Stimulated activated naive B cell treated with anti-CD40 and anti-IgM and Interleukin-4, amounts not matched to agents 10 μg/mL and 1 μg/mL and 100 μg/mL, for 72 hours (primary cell): ENCODE results near the gene SNPH.
A peak's percentile ranks its signal among the peaks of the same experiment; 100 is the strongest.
"Not testable (repeated sequence)": the region's sequence is repeated elsewhere in the genome, so short reads cannot be mapped to it uniquely, and the experiment has no call there.

Experiments
- ATAC-seq, 2 donors: fragments of 150-1000 bp; cut with Tn5 transposase; replicated peaks; 2 replicates each; pipeline ENCODE4 v1.10.0; 2021; ENCODE audit warnings: moderate library complexity in 1 of 2
- DNase-seq: peaks from one replicate; pipeline ENCODE4 v3.0.0; 2021
- H3K27ac Mint-ChIP-seq: one replicate; pipeline ENCODE4 v1.8.0; 2022; ENCODE audit warnings: mild to moderate bottlenecking, mixed read lengths
- H3K27me3 Mint-ChIP-seq, 2 donors: one replicate each; pipeline ENCODE4 v1.8.0; 2022; ENCODE audit warnings: mixed read lengths in 2 of 2
- H3K36me3 Mint-ChIP-seq, 2 donors: one replicate each; pipeline ENCODE4 v1.8.0; 2022; ENCODE audit warnings: mixed read lengths in 2 of 2, mild to moderate bottlenecking in 1 of 2
- H3K4me1 Mint-ChIP-seq, 2 donors: one replicate each; pipeline ENCODE4 v1.8.0; 2022; ENCODE audit warnings: mixed read lengths in 2 of 2, mild to moderate bottlenecking in 1 of 2
- H3K4me3 Mint-ChIP-seq, 2 donors: one replicate each; pipeline ENCODE4 v1.8.0; 2022; ENCODE audit warnings: mild to moderate bottlenecking in 2 of 2, mixed read lengths in 2 of 2, moderate library complexity in 1 of 2
- H3K9me3 Mint-ChIP-seq, 2 donors: one replicate each; pipeline ENCODE4 v1.8.0; 2022; ENCODE audit warnings: mixed read lengths in 2 of 2, mild to moderate bottlenecking in 1 of 2

The SNPH gene

DNA sequence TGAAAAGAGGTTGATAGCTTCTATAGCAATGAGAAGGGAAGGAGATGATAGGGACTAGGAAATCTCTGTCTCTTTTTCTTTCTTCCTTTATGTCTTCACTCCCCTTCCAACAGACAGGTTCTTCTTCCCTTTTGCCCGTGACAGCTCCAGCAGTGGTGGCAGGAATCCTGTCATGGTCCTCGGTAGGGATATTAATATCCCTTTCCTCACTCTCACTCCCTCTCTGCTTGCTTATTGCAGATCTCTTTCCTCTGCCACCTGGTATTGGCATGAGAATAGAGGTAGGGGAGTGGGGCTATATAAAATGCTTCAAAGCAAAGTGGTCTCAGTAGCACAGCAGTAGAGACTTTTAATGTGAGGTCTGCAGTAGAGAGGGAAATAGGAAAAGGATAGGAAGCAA is 20.5 kb upstream of the SNPH start:
- Mint-ChIP-seq H3K9me3 (no peaks in the 10 kb centered on the region), H3K4me3 (no peak overlapping the region), H3K4me1 (peaks cover 0 to 2% of the 10 kb centered on the region in 2 donors), H3K36me3 (no peaks in the 10 kb centered on the region), H3K27me3 (peaks cover 20 to 23% of the 10 kb centered on the region in 2 donors), H3K27ac (no peak overlapping the region)
- no peak for DNase-seq
- no peak for ATAC-seq

DNA sequence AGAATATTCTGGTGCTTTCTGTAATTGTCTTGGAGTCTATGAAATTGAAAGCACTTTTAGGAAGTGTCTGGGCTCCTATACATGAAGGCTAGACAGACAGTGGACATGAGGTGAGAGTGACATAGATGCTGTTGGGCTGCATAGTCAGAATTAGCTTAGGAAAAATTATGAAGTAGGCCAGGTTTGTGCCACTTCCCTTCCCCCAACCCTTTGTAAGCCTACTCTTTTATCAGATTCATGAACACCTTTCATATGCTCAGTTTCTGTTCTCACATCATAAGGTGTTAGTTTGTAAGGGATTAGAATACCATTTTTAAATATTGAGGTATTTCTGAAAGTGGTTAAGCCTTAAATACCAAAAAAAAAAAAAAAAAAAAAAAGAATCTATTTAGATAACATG is 18.4 kb upstream of the SNPH start:
- ATAC-seq: peak in 1 of 2 donors; percentile 33

DNA sequence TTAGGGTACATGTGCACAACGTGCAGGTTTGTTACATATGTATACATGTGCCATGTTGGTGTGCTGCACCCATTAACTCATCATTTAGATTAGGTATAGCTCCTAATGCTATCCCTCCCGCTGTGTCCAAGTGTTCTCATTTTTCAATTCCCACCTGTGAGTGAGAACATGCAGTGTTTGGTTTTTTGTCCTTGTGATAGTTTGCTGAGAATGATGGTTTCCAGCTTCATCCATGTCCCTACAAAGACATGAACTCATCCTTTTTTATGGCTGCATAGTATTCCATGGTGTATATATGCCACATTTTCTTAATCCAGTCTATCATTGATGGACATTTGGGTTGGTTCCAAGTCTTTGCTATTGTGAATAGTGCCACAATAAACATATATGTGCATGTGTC is 15.8 kb upstream of the SNPH start:
- H3K4me3 Mint-ChIP-seq, H3K27ac Mint-ChIP-seq, H3K4me1 Mint-ChIP-seq, DNase-seq, ATAC-seq, H3K9me3 Mint-ChIP-seq, H3K36me3 Mint-ChIP-seq: not testable (repeated sequence)
- peaks cover 5 to 19% of the 10 kb centered on the region in 2 donors for H3K27me3 Mint-ChIP-seq

More for the DNA sequence above, 18.4 kb upstream of the SNPH start:
- peaks cover 0 to 2% of the 10 kb centered on the region in 2 donors for H3K9me3 Mint-ChIP-seq
- no peaks in the 10 kb centered on the region for H3K36me3 Mint-ChIP-seq
- H3K27me3 Mint-ChIP-seq: peaks cover 7 to 14% of the 10 kb centered on the region in 2 donors
- H3K27ac Mint-ChIP-seq: no peak overlapping the region
- no peak for DNase-seq
- no peak overlapping the region for H3K4me3 Mint-ChIP-seq
- H3K4me1 Mint-ChIP-seq: no peaks in the 10 kb centered on the region

DNA sequence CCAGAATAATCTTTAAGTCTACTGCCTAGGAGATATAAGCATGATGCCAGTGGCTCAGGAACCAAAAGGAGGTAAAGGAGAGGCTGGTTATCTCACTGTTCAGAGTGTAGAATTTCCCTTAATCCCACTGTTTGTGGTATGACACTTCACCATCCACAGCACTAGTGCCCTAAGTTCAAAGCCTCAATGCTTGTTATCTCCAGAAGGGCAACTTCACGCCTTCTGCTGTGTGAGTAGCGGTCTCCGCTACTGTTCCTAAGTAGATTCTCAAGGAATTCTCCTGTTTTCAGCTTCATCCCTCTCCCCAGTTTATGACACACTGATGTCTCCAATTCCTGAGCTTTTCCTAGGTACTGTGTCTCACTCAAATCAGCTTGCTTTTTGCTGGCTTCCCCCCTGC is 13.7 kb upstream of the SNPH start:
- Mint-ChIP-seq H3K36me3 (no peaks in the 10 kb centered on the region), H3K4me3 (no peak overlapping the region), H3K27me3 (peaks cover 10 to 24% of the 10 kb centered on the region in 2 donors), H3K9me3 (peaks cover 0 to 2% of the 10 kb centered on the region in 2 donors), H3K4me1 (no peaks in the 10 kb centered on the region), H3K27ac (no peak overlapping the region)
- ATAC-seq: no peak
- DNase-seq: no peak

DNA sequence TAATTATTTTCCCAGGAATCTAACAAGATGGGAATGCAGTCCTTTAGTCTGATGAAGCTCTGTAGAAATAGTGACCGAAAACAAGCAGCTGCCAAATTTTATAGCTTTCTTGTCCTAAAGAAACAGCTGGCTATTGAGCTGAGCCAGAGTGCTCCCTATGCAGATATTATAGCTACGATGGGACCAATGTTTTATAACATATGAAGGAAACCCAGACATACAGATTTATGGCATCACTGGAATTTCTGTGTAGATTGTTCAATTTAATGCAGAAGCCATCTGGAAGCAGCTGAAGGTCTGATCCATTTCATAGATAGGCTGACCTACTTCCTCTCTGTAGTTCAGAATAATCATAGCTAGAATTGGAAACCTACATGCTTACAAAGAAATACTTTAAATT is 11.8 kb upstream of the SNPH start:
- Mint-ChIP-seq H3K4me1 (no peaks in the 10 kb centered on the region), H3K36me3 (no peaks in the 10 kb centered on the region), H3K27me3 (peaks cover 10 to 24% of the 10 kb centered on the region in 2 donors), H3K9me3 (peaks cover 0 to 2% of the 10 kb centered on the region in 2 donors), H3K27ac (no peak overlapping the region), H3K4me3 (no peak overlapping the region)
- DNase-seq (no peak), ATAC-seq (no peak)

DNA sequence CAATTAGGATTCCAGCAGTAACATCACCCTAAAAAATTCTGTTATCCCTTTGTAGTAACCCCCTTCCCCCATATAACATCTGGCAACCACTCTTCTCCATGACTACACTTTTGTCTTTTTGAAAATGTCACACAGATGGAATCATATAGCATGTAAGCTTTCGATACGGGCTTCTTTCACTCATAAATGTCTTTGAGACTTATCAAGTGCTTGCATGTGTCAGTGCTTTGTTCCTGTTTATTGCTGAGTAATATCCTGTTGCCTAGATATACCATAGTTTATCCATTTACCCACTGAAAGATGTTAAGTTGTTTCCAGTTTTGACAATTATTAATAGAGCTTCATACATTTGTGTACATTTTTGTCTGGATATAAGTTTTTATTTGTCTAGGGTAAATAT is 10.4 kb upstream of the SNPH start:
- DNase-seq: no peak
- no peak overlapping the region for H3K4me3 Mint-ChIP-seq
- peaks cover 0 to 2% of the 10 kb centered on the region in 2 donors for H3K9me3 Mint-ChIP-seq
- H3K27ac Mint-ChIP-seq: no peak overlapping the region
- H3K4me1 Mint-ChIP-seq: no peaks in the 10 kb centered on the region
- H3K36me3 Mint-ChIP-seq: no peaks in the 10 kb centered on the region
- no peak for ATAC-seq
- H3K27me3 Mint-ChIP-seq: peaks cover 10 to 24% of the 10 kb centered on the region in 2 donors

DNA sequence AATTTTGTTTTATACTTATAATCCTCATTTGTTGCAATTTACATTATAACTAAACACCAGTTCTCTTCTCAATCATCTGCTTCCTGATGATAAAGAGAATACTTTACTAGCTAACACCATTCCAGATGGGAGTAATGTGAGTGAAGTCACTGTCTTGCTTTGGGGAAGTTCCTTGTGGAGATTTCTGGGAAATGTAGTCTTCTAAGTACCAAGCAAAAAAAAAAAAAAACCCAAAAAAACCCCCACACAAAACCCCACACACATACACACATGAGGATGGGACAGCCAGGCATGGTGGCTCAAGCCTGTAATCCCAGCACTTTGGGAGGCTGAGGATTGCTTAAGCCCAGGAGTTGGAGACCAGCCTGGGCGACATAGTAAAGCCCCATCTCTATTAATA is 2.2 kb upstream of the SNPH start:
- H3K9me3 Mint-ChIP-seq: peaks cover 0 to 2% of the 10 kb centered on the region in 2 donors
- ATAC-seq (no peak), DNase-seq (no peak)
- H3K4me3 Mint-ChIP-seq: no peak overlapping the region
- peaks cover 9 to 16% of the 10 kb centered on the region in 2 donors for H3K4me1 Mint-ChIP-seq
- H3K27me3 Mint-ChIP-seq: peaks cover 17 to 29% of the 10 kb centered on the region in 2 donors
- H3K27ac Mint-ChIP-seq: no peak overlapping the region
- peaks cover 0 to 4% of the 10 kb centered on the region in 2 donors for H3K36me3 Mint-ChIP-seq

DNA sequence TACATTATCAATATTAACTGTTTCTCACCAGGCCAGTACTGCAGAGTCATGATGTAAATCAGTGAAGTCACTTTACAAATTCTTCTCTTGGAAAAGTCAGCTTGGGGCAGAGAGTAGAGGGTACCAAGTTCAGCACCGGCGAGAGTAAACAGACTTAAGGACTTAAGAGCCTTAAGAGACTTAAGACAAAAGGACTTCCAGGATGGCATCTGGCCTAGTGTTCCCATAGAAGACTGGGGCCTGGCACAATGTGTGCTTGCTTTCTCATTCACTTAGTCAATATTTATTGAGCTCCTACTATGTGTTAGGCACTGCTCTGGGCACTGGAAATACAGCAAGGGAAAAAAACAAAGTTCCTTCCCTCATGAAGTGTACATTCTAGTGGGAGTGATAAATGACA is 1.4 kb upstream of the SNPH start:
- Mint-ChIP-seq H3K36me3 (peaks cover 0 to 4% of the 10 kb centered on the region in 2 donors), H3K27ac (no peak overlapping the region), H3K4me3 (peak overlapping the region in 1 of 2 donors; percentile 36), H3K27me3 (peaks cover 17 to 29% of the 10 kb centered on the region in 2 donors), H3K9me3 (peaks cover 0 to 2% of the 10 kb centered on the region in 2 donors), H3K4me1 (peaks cover 9 to 16% of the 10 kb centered on the region in 2 donors)
- ATAC-seq (no peak), DNase-seq (no peak)

DNA sequence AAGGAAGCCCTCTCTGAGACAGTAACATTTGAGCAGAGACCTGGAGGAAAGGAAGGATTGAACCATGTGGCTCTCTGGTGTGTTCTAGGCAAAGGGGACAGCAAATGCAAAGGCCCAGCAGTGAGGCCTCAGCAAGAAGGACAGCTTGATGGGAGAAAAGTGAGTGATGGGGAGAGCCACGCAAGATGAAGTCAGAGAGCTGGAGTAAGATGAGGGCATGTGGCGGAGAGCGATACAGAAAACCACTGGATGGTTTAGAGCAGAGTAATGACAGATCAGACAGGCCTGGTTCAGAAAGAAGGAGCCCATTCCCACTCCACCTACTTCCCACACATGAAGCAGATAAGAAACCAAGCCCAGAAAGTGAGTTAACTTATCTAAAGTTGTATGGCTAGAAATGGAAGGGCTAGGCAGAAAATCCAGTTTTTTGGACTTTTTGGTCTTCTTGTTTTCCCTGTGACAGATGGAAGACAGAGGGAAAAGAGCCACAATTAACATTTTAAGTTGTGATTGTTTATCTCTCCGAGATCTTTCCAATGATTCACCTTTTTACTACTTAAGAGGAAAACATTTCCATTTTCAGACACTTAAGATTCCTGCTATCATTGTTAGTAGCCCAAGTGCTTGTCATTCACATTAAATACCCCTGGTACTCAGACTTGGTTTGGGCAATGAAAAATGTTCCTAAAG is 723 bp upstream of the SNPH start:
- ATAC-seq (no peak), DNase-seq (no peak)
- H3K27me3 Mint-ChIP-seq: peaks cover 17 to 29% of the 10 kb centered on the region in 2 donors
- H3K4me1 Mint-ChIP-seq: peaks cover 9 to 16% of the 10 kb centered on the region in 2 donors
- H3K9me3 Mint-ChIP-seq: peaks cover 0 to 2% of the 10 kb centered on the region in 2 donors
- peak overlapping the region; percentile 91 for H3K27ac Mint-ChIP-seq
- H3K4me3 Mint-ChIP-seq: peak overlapping the region; percentile 82 to 90
- peaks cover 0 to 4% of the 10 kb centered on the region in 2 donors for H3K36me3 Mint-ChIP-seq

DNA sequence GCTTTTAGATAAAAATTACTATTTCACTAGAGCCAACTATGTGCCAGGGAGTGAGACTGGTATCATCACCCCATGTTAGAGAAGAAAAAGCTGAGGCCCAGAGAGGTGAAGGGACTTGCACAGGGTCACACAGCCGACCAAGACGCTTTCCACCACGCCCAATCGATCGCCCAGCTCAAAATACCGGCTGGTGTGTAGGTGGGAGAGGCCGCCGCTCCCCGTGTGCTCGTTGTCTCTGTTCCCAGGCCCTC is 253 bp upstream of the SNPH start:
- Mint-ChIP-seq H3K27me3 (peaks cover 15 to 29% of the 10 kb centered on the region in 2 donors), H3K4me1 (peaks cover 9 to 16% of the 10 kb centered on the region in 2 donors), H3K9me3 (peaks cover 0 to 2% of the 10 kb centered on the region in 2 donors), H3K36me3 (peaks cover 0 to 4% of the 10 kb centered on the region in 2 donors), H3K4me3 (peak overlapping the region; percentile 82 to 90), H3K27ac (peak overlapping the region; percentile 91)
- DNase-seq (no peak), ATAC-seq (no peak)

DNA sequence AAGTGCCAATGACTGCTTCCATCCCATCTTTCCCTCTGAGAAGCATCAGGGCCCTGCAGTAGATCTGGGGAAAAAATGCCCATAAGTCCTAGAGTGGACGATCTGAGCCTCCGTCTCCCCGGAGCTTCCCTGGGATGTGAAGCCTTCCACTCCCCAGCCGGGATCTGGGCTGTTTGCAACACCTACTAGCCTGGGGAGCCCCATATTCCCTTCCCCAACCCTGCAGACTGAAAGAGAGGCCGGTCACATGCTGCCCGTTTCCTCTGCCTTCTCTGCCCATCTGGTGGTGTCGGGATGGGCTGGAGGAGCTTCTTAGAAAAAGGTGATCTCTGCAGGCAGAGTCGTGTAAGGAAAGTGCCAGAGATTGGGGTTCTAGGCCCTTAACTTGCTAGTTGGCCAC is 1.1 kb downstream of the SNPH start:
- H3K36me3 Mint-ChIP-seq: peaks cover 0 to 4% of the 10 kb centered on the region in 2 donors
- H3K27ac Mint-ChIP-seq: no peak overlapping the region
- peaks cover 9 to 21% of the 10 kb centered on the region in 2 donors for H3K27me3 Mint-ChIP-seq
- H3K9me3 Mint-ChIP-seq: peaks cover 0 to 2% of the 10 kb centered on the region in 2 donors
- H3K4me3 Mint-ChIP-seq: peak overlapping the region in 1 of 2 donors; percentile 22
- ATAC-seq (no peak), DNase-seq (no peak)
- peaks cover 9 to 16% of the 10 kb centered on the region in 2 donors for H3K4me1 Mint-ChIP-seq

DNA sequence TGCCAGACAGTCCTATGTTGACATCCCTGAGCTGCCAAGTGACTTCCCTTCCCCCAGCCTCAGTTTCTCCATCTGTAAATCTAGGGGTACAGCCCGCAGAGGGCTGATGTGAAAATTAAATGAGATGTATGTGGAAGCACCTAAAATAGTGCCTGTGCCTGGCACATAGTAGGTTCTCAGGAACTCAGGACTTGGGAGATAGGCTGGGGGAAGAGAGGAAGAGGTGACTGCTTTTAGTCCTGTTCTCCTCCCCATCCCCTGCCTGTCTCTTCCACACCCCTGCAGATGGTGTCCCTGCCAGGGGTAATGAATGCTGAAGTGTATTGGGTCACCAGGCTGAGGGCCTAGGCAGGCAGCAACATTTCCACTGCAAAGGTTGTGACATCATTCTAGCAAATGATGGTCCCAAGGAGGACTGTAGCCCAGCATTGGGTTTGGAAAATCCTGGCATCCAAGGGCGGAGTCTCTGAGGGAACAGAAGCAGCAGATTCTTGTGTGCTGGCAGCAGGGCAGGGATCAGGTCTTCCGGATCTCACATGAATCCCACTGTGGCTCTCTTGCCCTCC is 1.8 kb downstream of the SNPH start:
- Mint-ChIP-seq H3K27me3 (peaks cover 9 to 18% of the 10 kb centered on the region in 2 donors), H3K36me3 (peaks cover 0 to 2% of the 10 kb centered on the region in 2 donors), H3K4me1 (peaks cover 9 to 16% of the 10 kb centered on the region in 2 donors), H3K9me3 (no peaks in the 10 kb centered on the region), H3K4me3 (no peak overlapping the region), H3K27ac (no peak overlapping the region)
- DNase-seq: no peak
- ATAC-seq: no peak

DNA sequence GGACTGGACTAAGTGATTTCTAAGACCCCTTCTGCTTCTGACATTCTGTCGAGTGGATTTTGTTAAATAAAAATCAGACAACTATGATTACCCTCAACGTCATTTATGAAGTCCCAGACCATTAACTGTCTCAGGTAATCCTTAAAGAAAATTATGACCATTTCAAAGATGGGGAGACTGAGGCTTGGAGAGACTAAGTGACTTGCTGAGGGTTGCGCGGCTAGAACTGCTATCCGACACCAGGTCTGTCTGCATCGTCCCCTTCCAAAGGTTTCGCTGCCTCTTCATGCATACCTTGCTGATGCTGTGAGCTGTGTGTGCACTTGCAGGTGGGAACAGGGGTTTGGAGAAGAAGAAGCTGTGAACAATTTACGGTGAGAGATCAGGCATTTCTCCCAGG is 3.1 kb downstream of the SNPH start:
- ATAC-seq: no peak
- Mint-ChIP-seq H3K4me1 (peaks cover 9 to 16% of the 10 kb centered on the region in 2 donors), H3K9me3 (no peaks in the 10 kb centered on the region), H3K27me3 (peaks cover 5 to 14% of the 10 kb centered on the region in 2 donors), H3K36me3 (peaks cover 0 to 2% of the 10 kb centered on the region in 2 donors), H3K27ac (no peak overlapping the region), H3K4me3 (no peak overlapping the region)
- DNase-seq: no peak

DNA sequence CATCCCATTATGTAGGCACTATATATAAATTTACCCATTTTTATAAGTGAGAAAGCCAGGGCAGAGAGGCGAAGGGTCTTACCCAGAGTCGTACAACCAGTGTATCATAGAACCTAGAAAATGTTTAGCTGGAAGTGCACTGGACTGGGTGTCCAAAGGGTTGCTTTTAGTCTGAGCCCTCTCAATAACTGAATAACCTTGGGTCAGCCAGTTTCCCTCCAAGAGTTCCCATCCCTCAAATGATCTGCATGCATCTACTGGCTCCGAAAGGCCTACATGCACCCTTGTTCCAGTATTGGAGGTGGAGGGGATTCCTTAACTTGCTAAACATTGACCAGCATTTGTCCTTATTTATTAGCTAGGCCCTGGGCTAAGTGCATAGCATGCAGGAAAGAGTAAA is 3.8 kb downstream of the SNPH start:
- Mint-ChIP-seq H3K36me3 (peaks cover 0 to 2% of the 10 kb centered on the region in 2 donors), H3K9me3 (no peaks in the 10 kb centered on the region), H3K27ac (no peak overlapping the region), H3K27me3 (peaks cover 5 to 11% of the 10 kb centered on the region in 2 donors), H3K4me1 (peaks cover 9 to 16% of the 10 kb centered on the region in 2 donors), H3K4me3 (no peak overlapping the region)
- no peak for DNase-seq
- no peak for ATAC-seq

DNA sequence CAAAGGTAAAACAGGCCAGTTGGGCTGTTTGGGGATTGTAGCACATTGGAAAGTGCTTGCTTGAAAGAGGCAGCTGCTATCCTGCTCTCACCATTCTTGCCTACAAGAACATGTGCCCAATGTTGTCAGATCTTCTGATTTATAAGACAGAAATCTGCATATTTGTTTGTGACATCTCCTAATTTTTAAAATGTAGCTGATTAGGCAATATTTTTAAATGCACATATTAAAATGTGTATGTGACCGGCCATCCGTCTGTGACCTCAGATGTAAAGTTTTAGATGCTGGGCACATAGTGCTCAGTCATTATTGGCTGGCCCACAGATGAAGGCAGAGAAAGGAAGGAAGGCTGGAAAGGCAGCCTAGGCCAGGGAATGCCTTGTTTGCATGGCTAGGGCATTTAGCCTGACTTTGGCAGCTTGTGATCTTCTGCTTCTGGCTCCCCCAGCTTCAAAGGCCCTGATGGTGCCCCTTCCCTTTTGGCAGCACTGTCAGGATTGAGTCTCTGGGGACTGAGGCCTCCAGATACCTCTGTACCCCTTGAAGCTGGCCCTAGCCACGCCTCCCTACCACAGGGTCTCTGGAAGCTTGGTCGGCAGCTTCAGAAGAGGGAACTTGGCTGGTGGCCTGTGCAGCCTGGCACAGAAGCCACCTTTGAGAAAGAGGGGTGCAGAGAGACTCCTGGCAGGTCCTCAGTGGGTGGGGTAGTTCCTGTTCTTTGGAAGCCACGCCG is 6.4 kb downstream of the SNPH start:
- Mint-ChIP-seq H3K9me3 (no peaks in the 10 kb centered on the region), H3K36me3 (peaks cover 0 to 2% of the 10 kb centered on the region in 2 donors), H3K4me3 (no peak overlapping the region), H3K27me3 (no peaks in the 10 kb centered on the region), H3K27ac (no peak overlapping the region), H3K4me1 (no peaks in the 10 kb centered on the region)
- ATAC-seq (no peak), DNase-seq (no peak)
